Head of caudate nucleus (tissue), 42 donors: ENCODE results near the gene ADO.

Experiments
- DNase-seq, 42 donors: peaks; one replicate each; pipeline versions ENCODE4 v3.0.0 to v3.0.0-alpha.2; 2020 to 2021; ENCODE audit warnings: mixed read lengths in 7 of 42
- intact Hi-C: fragments of 100-400 bp; cut with DNase I; formaldehyde crosslinking; loops from one replicate; pipeline ENCODE4 v1.15.0; 2022

ADO gene

GRCh38 chr10:62790019-62790555, 14.4 kb upstream of the ADO start:
- intact Hi-C loops: no loop called here
- peak in 41 of 42 donors; percentile 34 to 88 (median 67) for DNase-seq

GRCh38 chr10:62790571-62790970, 13.9 kb upstream of the ADO start:
- peak in 23 of 42 donors; percentile 22 to 75 (median 42) for DNase-seq
- intact Hi-C loops: no loop called here

GRCh38 chr10:62792261-62792660, 12.3 kb upstream of the ADO start:
- no peak for DNase-seq
- intact Hi-C loops: no loop called here

- intact Hi-C loops: no loop called here
- DNase-seq: no peak
Observed at GRCh38 chr10:62794306-62794705, 10.2 kb upstream of the ADO start.

DNA sequence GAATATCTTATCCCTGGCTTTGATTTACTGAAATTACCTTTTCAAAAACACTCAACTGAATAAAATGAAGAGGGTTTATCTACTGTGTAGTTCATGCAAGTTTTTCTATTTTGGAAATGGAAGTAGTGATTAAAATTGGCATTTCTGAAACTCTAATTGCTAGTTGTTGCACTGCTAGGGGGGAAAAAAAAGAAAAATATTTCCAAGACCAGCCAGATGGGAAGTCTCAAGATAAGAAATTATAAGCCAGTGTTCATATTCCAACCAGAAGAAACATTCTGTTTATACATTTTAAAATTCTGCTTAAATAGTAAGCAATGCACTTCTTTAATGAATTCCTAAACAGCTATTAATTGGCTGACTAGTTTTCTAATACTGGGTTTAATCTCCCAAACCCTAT, 9.4 kb upstream of the ADO start:
- DNase-seq: no peak
- intact Hi-C loops: no loop called here

GRCh38 chr10:62795762-62796161, 8.8 kb upstream of the ADO start:
- intact Hi-C loops: no loop called here
- DNase-seq: no peak

DNA sequence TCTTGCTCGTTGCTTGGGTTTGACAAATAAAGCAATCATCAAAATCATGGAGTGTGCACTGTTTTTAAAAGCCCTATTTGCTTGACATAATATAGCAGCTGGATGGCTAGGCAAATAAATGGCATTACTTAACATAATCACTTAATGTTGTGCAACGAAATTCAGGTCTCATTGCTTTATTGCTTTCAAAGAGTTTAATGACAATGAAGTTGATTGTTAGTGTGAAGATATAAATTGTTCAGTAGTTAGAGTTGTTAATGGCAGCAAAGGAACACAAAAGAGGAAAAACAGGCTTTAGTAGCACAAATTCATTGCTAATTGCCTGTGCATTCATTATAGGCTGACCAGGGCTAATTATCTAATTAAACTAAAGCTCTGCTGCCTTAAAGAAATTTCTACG, 7.6 kb upstream of the ADO start:
- intact Hi-C loops: no loop called here
- DNase-seq: no peak

DNA sequence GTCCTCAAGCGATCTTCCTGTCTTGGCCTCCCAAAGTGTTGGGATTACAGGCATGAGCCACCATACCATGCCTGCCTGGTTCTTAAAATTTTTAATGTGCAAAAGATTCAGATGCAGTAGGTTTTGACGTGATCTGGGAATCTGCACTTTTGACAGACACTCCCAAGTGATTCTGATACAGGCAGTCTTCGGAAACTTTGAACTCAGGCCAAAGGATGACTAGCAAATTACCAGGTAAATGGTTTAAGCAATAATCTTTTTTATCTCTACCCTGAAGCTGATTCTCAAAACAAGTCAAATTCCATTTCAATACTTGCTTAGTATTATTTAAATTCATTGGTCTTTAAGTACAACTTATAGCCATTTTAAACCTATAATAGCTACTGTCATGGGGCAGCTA, 2.6 kb upstream of the ADO start:
- no peak for DNase-seq
- intact Hi-C loops: no loop called here

DNA sequence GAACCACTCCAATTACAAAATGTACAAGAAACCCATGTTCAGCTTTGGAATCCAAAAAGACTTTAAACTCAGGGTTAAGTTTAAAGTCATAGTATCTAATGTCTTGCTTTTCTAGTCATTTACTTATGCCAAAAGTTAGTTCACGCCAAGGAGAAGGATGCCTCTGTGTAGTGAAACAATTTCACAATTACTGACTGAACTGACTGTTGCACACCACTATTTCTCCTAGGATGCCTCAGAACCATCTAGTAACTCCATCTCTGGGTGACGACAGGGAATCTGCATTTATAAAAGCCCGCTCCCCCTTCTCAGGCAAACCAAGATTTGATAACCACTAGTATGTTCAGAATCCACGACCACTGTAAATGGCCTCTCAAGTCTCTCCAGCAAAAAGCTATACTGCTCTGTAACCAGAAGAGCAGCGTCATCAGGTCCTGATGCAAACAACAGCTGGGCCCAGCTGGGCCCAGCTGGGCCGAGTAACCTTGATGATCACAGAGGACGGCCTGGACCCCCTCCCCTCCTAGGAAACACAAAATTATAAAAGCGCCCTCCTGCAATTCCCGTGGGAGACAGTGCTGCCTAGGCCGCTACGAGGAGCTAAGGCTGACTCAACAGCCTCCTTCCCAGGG, 680 bp upstream of the ADO start:
- intact Hi-C loops: loop anchor here (1.0 kb wide), 1 partner anchor 13 kb away; no protein-coding TSS in a partner anchor
- no peak for DNase-seq

DNA sequence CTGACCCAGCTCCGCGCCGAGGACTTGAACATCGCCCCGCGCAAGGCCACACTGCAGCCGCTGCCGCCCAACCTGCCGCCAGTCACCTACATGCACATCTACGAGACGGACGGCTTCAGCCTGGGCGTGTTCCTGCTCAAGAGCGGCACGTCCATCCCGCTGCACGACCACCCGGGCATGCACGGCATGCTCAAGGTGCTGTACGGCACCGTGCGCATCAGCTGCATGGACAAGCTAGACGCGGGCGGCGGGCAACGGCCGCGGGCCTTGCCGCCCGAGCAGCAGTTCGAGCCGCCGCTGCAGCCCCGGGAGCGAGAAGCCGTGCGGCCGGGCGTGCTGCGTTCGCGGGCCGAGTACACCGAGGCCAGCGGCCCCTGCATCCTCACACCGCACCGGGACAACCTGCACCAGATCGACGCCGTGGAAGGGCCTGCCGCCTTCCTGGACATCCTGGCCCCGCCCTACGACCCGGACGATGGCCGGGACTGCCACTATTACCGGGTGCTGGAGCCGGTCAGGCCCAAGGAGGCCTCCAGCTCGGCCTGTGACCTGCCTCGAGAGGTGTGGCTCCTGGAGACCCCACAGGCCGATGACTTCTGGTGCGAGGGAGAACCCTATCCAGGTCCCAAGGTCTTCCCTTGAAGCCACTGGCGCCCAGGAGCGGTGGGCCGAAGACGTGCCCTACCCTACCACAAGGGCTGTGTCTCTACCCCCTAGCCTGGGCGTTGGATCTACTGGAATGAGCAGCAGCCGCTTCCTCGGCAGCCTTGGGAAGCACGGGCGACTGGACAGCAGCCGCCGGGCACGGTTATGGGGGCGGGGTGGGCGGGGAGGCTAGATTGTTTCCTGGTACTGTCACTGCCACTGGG, 945 bp downstream of the ADO start:
- intact Hi-C loops: no loop called here
- DNase-seq: peak in 12 of 42 donors; percentile 14 to 52 (median 26)

DNA sequence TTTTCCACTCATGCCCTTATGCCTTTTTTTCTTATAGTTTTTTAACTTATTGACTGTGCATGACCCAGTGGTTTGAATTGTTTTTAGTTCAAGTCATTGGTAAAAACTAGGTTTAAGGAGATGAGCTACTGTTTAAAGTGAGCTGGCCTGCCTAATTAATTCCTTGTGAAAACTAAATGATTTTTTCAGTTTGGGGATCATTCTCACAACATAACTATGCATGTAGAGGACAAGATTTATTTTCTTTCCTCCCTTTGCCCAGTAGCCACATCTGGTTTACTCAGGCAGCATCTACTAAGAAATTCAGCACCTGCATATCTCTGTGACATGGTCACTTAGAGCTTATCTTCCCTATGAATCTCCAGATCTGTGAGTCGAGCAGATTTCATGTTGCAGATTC, 1.7 kb downstream of the ADO start:
- DNase-seq: no peak
- intact Hi-C loops: no loop called here

DNA sequence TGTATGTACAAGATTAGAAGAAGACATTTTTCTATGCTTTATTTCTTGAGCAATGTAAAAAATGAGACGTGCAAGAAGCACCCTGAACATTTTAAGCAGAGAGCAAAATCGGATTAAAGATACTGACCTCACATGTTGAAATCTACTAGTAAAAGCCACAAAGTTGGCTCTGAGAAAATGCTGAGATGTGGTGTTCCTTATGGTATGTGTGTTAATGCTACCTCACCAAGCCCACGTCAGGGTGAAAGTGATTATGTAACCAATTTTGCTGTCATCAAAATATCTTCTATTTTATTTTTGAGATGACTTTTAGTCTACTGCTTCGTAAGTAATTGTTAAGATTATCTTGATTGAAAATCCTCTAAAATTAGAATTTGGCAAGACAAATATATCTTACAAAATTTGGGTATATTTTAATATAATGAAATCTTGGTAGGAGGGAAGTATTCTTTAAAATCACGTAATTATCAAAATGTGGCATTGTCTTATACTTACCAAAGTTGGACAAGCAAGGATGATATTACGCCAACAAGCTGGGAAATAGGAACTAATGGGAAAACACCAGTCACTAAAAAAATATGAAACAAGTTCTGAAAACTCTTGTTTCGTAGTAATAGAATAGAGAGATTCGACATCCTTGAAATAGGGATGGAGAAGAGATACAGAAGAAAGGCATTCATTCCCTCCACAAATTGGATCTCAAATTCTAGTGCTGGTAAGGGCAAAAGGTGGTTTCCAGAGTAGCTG, 5.8 kb downstream of the ADO start:
- no peak for DNase-seq
- intact Hi-C loops: loop anchor here (10.0 kb wide), 1 partner anchor 216 kb away; no protein-coding TSS in a partner anchor

DNA sequence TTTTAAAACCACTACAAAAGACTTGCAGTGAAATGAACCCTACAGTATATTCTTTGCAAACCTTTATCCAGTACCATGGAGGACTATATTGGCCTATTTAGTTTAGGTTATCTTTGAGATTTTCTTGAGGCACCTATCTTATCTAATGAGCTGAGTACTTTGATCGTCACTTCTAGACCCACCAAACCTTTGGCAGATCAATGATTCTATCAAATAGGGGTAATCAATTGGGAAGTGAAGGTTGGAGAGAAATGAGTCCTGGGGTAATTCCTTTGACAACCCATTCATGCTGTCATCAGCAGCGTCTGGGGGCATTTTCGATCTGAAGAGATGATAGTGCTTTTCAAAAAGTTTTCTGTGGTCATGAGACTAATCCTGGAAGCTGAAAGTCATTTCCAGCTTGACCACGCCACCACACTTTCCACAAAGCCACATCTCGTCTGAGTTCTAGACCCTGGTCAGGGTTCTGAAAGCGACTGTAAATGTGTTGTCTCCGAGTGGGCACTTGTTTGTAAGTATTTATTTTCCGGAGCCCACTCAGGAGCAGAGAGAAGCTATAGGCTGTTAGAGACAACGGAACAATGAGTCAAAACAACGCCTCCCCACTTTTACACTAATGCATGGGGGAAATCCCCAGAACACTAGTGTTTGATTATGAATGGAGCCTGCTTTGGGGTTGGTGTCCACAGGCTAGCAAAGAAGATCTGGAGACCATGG, 6.8 kb downstream of the ADO start:
- intact Hi-C loops: loop anchor here (10.0 kb wide), 1 partner anchor 217 kb away; no protein-coding TSS in a partner anchor
- DNase-seq: no peak

DNA sequence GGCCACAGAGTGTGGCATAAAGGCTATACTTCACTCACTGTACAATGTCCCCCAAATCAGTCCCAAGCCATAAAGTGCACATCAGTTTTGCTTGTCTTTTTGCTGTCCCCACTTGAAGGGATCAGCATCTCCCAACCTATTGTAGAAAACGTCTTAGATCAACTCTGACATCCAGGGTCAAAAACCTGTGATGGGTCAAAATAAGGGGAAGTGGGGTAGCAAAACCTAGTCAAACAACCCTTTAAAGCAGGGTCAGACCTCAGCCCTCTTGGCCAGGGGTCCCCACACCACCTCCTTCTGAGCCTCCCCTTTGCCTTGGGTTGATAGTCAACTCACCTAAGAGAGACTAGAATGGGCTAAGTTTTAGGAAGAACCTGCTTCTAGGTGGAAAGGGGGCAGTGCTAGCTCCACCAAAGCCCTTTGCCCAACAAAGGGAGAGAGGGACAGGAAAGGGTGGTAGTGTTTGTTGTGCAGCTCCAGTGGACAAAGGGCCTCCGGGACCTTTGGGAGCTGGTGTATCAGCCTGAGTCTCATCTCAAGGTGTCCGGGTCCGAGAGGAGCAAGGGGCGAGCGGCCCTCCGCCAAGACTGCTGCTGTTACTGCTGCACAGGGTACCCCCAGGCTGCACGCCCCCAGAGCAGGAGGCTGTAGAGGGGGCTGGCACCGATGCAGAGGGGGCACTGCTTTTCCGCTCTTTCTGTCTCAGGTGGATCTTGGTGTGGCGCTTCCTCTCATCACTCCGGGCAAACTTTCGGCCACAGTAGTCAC, 8.3 kb downstream of the ADO start:
- intact Hi-C loops: loop anchor here (10.0 kb wide), 1 partner anchor 218 kb away; no protein-coding TSS in a partner anchor
- DNase-seq: no peak

DNA sequence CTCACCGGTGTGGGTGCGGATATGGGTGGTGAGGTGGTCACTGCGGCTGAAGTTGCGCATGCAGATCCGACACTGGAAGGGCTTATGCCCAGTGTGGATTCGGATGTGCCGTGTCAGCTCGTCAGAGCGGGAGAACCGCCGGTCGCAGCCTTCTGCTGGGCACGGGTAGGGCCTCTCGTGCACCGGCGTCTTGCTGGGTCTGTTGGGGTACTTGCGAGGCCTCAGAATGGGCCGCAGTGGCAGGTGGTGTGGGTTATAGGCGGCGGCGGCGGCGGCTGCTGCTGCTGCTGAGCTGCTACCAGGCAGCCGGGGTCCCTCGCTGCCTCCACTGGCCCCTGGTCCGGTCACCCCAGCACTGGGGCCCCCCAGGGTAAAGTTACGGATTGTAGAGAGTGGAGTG, 8.9 kb downstream of the ADO start:
- DNase-seq: no peak
- intact Hi-C loops: loop anchor here (10.0 kb wide), 1 partner anchor 219 kb away; no protein-coding TSS in a partner anchor

DNA sequence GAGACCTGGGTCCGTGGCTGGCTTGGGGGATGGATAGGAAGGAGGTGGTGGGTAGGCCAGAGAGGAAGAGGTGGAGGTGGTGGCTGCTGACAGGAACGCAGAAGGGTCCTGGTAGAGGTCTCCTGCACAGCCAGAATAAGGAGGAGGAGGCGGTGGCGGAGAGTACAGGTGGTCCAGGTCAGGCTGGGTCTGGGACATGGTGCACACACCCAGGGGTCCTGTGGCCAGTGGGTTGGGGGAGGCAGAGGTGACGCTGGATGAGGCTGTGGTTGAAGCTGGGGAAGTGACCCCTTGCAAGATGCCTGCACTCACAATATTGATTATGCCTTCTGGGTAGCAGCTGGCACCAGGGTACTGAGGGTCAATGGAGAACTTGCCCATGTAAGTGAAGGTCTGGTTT, 9.5 kb downstream of the ADO start:
- no peak for DNase-seq

GRCh38 chr10:62814756-62815380, 10.3 kb downstream of the ADO start:
- intact Hi-C loops: loop anchor here (5.0 to 10.0 kb wide), 2 partner anchors 203 to 220 kb away; no protein-coding TSS in a partner anchor
- DNase-seq: peak in 20 of 42 donors; percentile 20 to 61 (median 40)

More for the DNA sequence above, 9.5 kb downstream of the ADO start:
- intact Hi-C loops: loop anchor here (10.0 kb wide), 1 partner anchor 219 kb away; no protein-coding TSS in a partner anchor
